ENCODE measurements around the gene CLIC5.

The CLIC5 gene

GRCh38 chr6:45843848-45844521, 171.7 kb downstream of the CLIC5 start:
- no peak overlapping the region for H3K4me3 ChIP-seq (ENCODE audit: control insufficient read depth, low read depth, low read length)
- no peak for TF ChIP-seq CTCF (conservative IDR thresholded peaks at IDR 0.05; ENCODE audit: control insufficient read depth, insufficient read depth, low read depth, low read length)
- peak; percentile 25 for DNase-seq (ENCODE audit: low read depth)

GRCh38 chr6:45841062-45841461, 174.6 kb downstream of the CLIC5 start:
- no peak for TF ChIP-seq CTCF (conservative IDR thresholded peaks at IDR 0.05; ENCODE audit: control insufficient read depth, insufficient read depth, low read depth, low read length)
- no peak for DNase-seq (ENCODE audit: low read depth)
- H3K4me3 ChIP-seq (ENCODE audit: control insufficient read depth, low read depth, low read length) = no peak overlapping the region

- no peak overlapping the region for H3K4me3 ChIP-seq (ENCODE audit: control insufficient read depth, low read depth, low read length)
- no peak for TF ChIP-seq CTCF (conservative IDR thresholded peaks at IDR 0.05; ENCODE audit: control insufficient read depth, insufficient read depth, low read depth, low read length)
- DNase-seq (ENCODE audit: low read depth) = no peak
Observed at GRCh38 chr6:45838996-45839395, 176.7 kb downstream of the CLIC5 start.

GRCh38 chr6:45838451-45838850, 177.2 kb downstream of the CLIC5 start:
- H3K4me3 ChIP-seq (ENCODE audit: control insufficient read depth, low read depth, low read length) = no peak overlapping the region
- no peak for TF ChIP-seq CTCF (conservative IDR thresholded peaks at IDR 0.05; ENCODE audit: control insufficient read depth, insufficient read depth, low read depth, low read length)
- no peak for DNase-seq (ENCODE audit: low read depth)

GRCh38 chr6:45837541-45838200, 178.0 kb downstream of the CLIC5 start:
- H3K4me3 ChIP-seq (ENCODE audit: control insufficient read depth, low read depth, low read length) = no peak overlapping the region
- TF ChIP-seq CTCF (conservative IDR thresholded peaks at IDR 0.05; ENCODE audit: control insufficient read depth, insufficient read depth, low read depth, low read length) = no peak
- DNase-seq (ENCODE audit: low read depth) = no peak

GRCh38 chr6:45836984-45837383, 178.7 kb downstream of the CLIC5 start:
- no peak for TF ChIP-seq CTCF (conservative IDR thresholded peaks at IDR 0.05; ENCODE audit: control insufficient read depth, insufficient read depth, low read depth, low read length)
- DNase-seq (ENCODE audit: low read depth) = no peak
- no peak overlapping the region for H3K4me3 ChIP-seq (ENCODE audit: control insufficient read depth, low read depth, low read length)
